K562 (cell line): ENCODE results near the gene REXO2. TPM values are rescaled to one million over a fixed set of nuclear protein-coding genes. Genes with fewer than 3 reads are reported as not detected.

Experiments used
- ATAC-seq: fragments of 200-7000 bp; cut with Tn5 transposase; 3 replicates; pipeline ENCODE4 v1.9.1; 2020; ENCODE audit warnings: moderate library complexity
- BruUV-seq: library from RNA; stranded (reverse); fragments of 400-500 nt; replicated peaks from 2 replicates; lab custom pipeline; 2021; lab: Mats Ljungman, UMichigan
- CTCF ChIA-PET: fragments of 300-600 bp; formaldehyde crosslinking; extraction: SDS; loops from one replicate; lab custom pipeline; 2021; ENCODE audit warnings: low intra/inter-chr PET ratio; lab: Yijun Ruan, JAX
- POLR2A ChIA-PET: fragments of 300-600, 350-650 bp; sonication (Branson Sonifier 250); formaldehyde crosslinking; extraction: SDS; loops from one replicate; lab custom pipeline; 2021; ENCODE audit warnings: antibody characterized with exemption, inconsistent platforms; lab: Yijun Ruan, JAX
- DNase-seq, 4 experiments: peaks; one replicate each; pipeline versions ENCODE4 v3.0.0 to v3.0.0-alpha.2; 2011 to 2018; ENCODE audit warnings: low spot score in 3 of 4, mixed read lengths in 3 of 4; ENCODE audit errors: extremely low read depth in 1 of 4
- FAIRE-seq: peaks from 2 replicates; lab custom pipeline; 2011; peaks lifted over from hg19 to GRCh38; lab: Jason Lieb, UNC
- H2AFZ ChIP-seq: 2 replicates; pipeline ENCODE4 v1.6.0; 2011; ENCODE audit warnings: low read depth, low read length, control low read depth, inconsistent platforms
- H3K27ac ChIP-seq: fragments of 200-600 bp; 3 replicates; pipeline ENCODE4 v1.8.0; 2011; ENCODE audit warnings: low read depth, mild to moderate bottlenecking, control low read depth, inconsistent platforms, low read length, moderate library complexity, mixed read lengths; ENCODE audit errors: extremely low read depth
- H3K27me3 ChIP-seq, 2 experiments: fragments of 300-600 bp in 1 of 2; 2 replicates in 1 of 2; 3 replicates in 1 of 2; pipeline versions ENCODE4 v1.6.0 to v1.8.0; 2011; ENCODE audit warnings: inconsistent platforms in 2 of 2, low read length in 2 of 2, mild to moderate bottlenecking in 1 of 2, mixed read lengths in 1 of 2, moderate library complexity in 1 of 2; ENCODE audit not compliant: control insufficient read depth in 2 of 2, insufficient read depth in 2 of 2
- H3K36me3 ChIP-seq: fragments of 300-600 bp; 3 replicates; pipeline ENCODE4 v1.8.0; 2011; ENCODE audit warnings: mild to moderate bottlenecking, low read length, inconsistent platforms; ENCODE audit not compliant: control insufficient read depth, insufficient read depth
- H3K4me1 ChIP-seq, 2 experiments: fragments of 200-600 bp in 1 of 2; replicated peaks in 1 of 2; 2 replicates in 1 of 2; 3 replicates in 1 of 2; pipeline versions ENCODE4 v1.5.1 to v1.8.0; 2011; ENCODE audit warnings: inconsistent platforms in 2 of 2, low read length in 2 of 2, mild to moderate bottlenecking in 1 of 2, mixed read lengths in 1 of 2, moderate library complexity in 1 of 2; ENCODE audit not compliant: control insufficient read depth in 2 of 2, insufficient read depth in 2 of 2
- H3K4me2 ChIP-seq: 2 replicates; pipeline ENCODE4 v1.6.1; 2011; ENCODE audit warnings: low read length, control low read depth, inconsistent platforms, mixed read lengths; ENCODE audit not compliant: insufficient read depth
- H3K4me3 ChIP-seq: fragments of 200-600 bp; sonication (generic), shearing (Covaris generic); 2 replicates; pipeline ENCODE4 v1.5.1; 2016; ENCODE audit warnings: control low read depth, inconsistent platforms
- H3K79me2 ChIP-seq: fragments of 200-600 bp; 3 replicates; pipeline ENCODE4 v1.8.0; 2011; ENCODE audit warnings: low read length, inconsistent platforms; ENCODE audit not compliant: control insufficient read depth, insufficient read depth
- H3K9ac ChIP-seq, 2 experiments: 2 replicates each; pipeline versions ENCODE4 v1.6.0 to v1.6.1; 2011; ENCODE audit warnings: low read depth in 2 of 2, low read length in 2 of 2, control low read depth in 1 of 2, inconsistent platforms in 1 of 2, mild to moderate bottlenecking in 1 of 2, mixed read lengths in 1 of 2; ENCODE audit not compliant: insufficient read depth in 1 of 2
- H3K9me1 ChIP-seq: one replicate; pipeline ENCODE4 v1.6.0; 2011; ENCODE audit warnings: inconsistent platforms, mild to moderate bottlenecking, low read length, moderate library complexity; ENCODE audit not compliant: control insufficient read depth, insufficient read depth
- H3K9me3 ChIP-seq: replicated peaks from 2 replicates; pipeline ENCODE4 v1.5.1; 2011; ENCODE audit warnings: low read depth, low read length, inconsistent platforms; ENCODE audit not compliant: control insufficient read depth, insufficient read depth
- H4K20me1 ChIP-seq: replicated peaks from 2 replicates; pipeline ENCODE4 v1.6.1; 2011; ENCODE audit warnings: low read length, inconsistent platforms, mixed read lengths; ENCODE audit not compliant: control insufficient read depth, insufficient read depth
- CEBPB ChIP-seq: fragments of 450-650 bp; IDR thresholded peaks from 2 replicates; pipeline ENCODE4 v1.6.1; 2016; ENCODE audit warnings: missing genetic modification characterization, missing compliant biosample characterization
- CEBPG ChIP-seq, 3 experiments: fragments of 200-800 bp in 1 of 3; sonication (Bioruptor generic) in 1 of 3; sonication (generic) in 1 of 3; formaldehyde crosslinking in 1 of 3; IDR thresholded peaks in 2 of 3; conservative IDR thresholded peaks in 1 of 3; 2 replicates each; pipeline versions ENCODE4 v1.6.1 to v1.8.0; 2016 to 2022; ENCODE audit warnings: missing compliant biosample characterization in 2 of 3, missing genetic modification characterization in 2 of 3, mild to moderate bottlenecking in 1 of 3, missing genetic modification reagents in 1 of 3
- GABPB2 ChIP-seq: fragments of 250-450 bp; sonication (Bioruptor Pico); conservative IDR thresholded peaks from 2 replicates; pipeline ENCODE4 v1.5.1; 2021; ENCODE audit warnings: mild to moderate bottlenecking
- RAD21 ChIP-seq, 2 experiments: fragments of 250-450 bp in 1 of 2; fragments of 450-650 bp in 1 of 2; sonication (Bioruptor Pico) in 1 of 2; formaldehyde crosslinking in 1 of 2; IDR thresholded peaks in 1 of 2; conservative IDR thresholded peaks in 1 of 2; 2 replicates each; pipeline versions ENCODE4 v1.4.0 to v1.8.0; 2020 to 2022; ENCODE audit warnings: mild to moderate bottlenecking in 2 of 2, moderate library complexity in 1 of 2
- SIN3A ChIP-seq, 2 experiments: fragments of 150-350 bp in 1 of 2; IDR thresholded peaks; 2 replicates each; pipeline ENCODE4 v1.6.1; 2011 to 2016; ENCODE audit warnings: borderline replicate concordance in 2 of 2, low read depth in 2 of 2, low read length in 2 of 2, mild to moderate bottlenecking in 2 of 2, moderate library complexity in 2 of 2; ENCODE audit not compliant: control insufficient read depth in 1 of 2
- SMARCA4 ChIP-seq: fragments of 450-650 bp; IDR thresholded peaks from 2 replicates; pipeline ENCODE4 v1.6.1; 2016
- TCF7L2 ChIP-seq: fragments of 150-350 bp; IDR thresholded peaks from 2 replicates; pipeline ENCODE4 v1.6.1; 2016; ENCODE audit warnings: low read depth, mild to moderate bottlenecking, low read length, moderate library complexity
- ZNF57 ChIP-seq: fragments of 450-650 bp; formaldehyde crosslinking; IDR thresholded peaks from 2 replicates; pipeline ENCODE4 v1.4.0; 2020; ENCODE audit warnings: mild to moderate bottlenecking, moderate library complexity
- WGBS: fragments of 100-300 bp; shearing (Covaris generic); methylation state at CpG from one replicate; pipeline ENCODE4 v1.1.6; 2016; ENCODE audit warnings: low coverage, mixed read lengths; ENCODE audit not compliant: insufficient coverage; ENCODE audit errors: missing lambda C conversion rate; 5-methylcytosine and 5-hydroxymethylcytosine counted together
- in situ Hi-C: fragments of 300-500 bp; cut with MboI; formaldehyde crosslinking; loops from 4 replicates; pipeline ENCODE4 v1.15.0; 2018; ENCODE audit warnings: inconsistent platforms, mixed read lengths
- intact Hi-C: fragments of 100-400 bp; cut with micrococcal nuclease; formaldehyde crosslinking; loops from 2 replicates; pipeline ENCODE4 v1.14.2; 2022
- polyA plus RNA-seq, 8 experiments: library from polyadenylated mRNA; depleted of rRNA in 4 of 8; stranded (reverse) in 5 of 8; unstranded in 3 of 8; fragments of >200 nt; fragmentation: Nextera tagmentation in 2 of 8; fragmentation: Illumina TruSeq in 1 of 8; extraction: Ambion mirVana in 2 of 8; extraction: Trizol in 1 of 8; gene quantifications; 2 replicates each; pipeline versions ENCODE4 v1.2.1 to v1.2.3, GENCODE V29; 2011 to 2014; ENCODE audit warnings: inconsistent platforms in 1 of 8, missing spikeins in 1 of 8
- total RNA-seq, 7 experiments: library from RNA; depleted of rRNA in 6 of 7; stranded (reverse); fragments of >200 nt in 6 of 7; fragmentation: Illumina TruSeq in 2 of 7; extraction: Trizol in 2 of 7; gene quantifications; 2 replicates each; pipeline versions ENCODE4 v1.2.1 to v1.2.3, GENCODE V29; 2011 to 2021; ENCODE audit warnings: low replicate concordance in 1 of 7
- TF ChIP-seq, protein P1 (sequence below): fragments of 450-650 bp; formaldehyde crosslinking; conservative IDR thresholded peaks from 2 replicates; pipeline ENCODE4 v1.4.0; 2022; ENCODE audit warnings: mild to moderate bottlenecking, missing genetic modification characterization
- TF ChIP-seq, protein P2 (sequence below), 3 experiments: IDR thresholded peaks in 2 of 3; conservative IDR thresholded peaks in 1 of 3; 2 replicates each; pipeline ENCODE4 v1.5.1; 2011 to 2012; ENCODE audit warnings: low read length in 3 of 3, mild to moderate bottlenecking in 3 of 3, control low read depth in 2 of 3, improper control_type of control experiment in 1 of 3, inconsistent platforms in 1 of 3, low read depth in 1 of 3, mixed read lengths in 1 of 3, moderate library complexity in 1 of 3; ENCODE audit not compliant: insufficient read depth in 2 of 3

Gene REXO2
- total and polyA plus RNA-seq, 9 of the 15 experiments (the other 6 are each of a cell fraction or from before 2014, with no cell fraction given) = 143 to 370 (median 193) TPM

DNA sequence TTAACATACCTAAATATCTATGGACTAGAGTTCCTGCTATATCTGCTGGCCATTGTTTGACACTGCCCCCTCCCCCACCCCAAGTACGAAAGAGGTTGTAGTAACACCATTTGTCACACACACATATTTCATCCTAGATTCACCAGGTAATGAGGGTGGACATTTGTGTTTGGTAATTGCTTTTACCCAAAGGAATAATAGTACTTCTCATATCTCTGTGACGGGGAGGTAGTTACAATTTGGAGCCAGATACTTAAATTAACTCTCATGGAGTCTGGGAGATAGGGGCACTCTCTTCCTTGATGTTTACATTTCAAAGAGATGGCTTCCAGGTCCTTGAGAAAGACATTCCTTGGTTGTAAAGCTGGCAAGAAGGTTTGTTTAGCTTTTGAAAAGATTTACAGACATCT is 38.7 kb downstream of the REXO2 start (continued):
- TF ChIP-seq SMARCA4 (no peak), GABPB2 (CRISPR knock-in tag) (no peak)
- TF ChIP-seq, protein P1, sequence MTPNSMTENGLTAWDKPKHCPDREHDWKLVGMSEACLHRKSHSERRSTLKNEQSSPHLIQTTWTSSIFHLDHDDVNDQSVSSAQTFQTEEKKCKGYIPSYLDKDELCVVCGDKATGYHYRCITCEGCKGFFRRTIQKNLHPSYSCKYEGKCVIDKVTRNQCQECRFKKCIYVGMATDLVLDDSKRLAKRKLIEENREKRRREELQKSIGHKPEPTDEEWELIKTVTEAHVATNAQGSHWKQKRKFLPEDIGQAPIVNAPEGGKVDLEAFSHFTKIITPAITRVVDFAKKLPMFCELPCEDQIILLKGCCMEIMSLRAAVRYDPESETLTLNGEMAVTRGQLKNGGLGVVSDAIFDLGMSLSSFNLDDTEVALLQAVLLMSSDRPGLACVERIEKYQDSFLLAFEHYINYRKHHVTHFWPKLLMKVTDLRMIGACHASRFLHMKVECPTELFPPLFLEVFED (CRISPR knock-in tag) = no peak

DNA sequence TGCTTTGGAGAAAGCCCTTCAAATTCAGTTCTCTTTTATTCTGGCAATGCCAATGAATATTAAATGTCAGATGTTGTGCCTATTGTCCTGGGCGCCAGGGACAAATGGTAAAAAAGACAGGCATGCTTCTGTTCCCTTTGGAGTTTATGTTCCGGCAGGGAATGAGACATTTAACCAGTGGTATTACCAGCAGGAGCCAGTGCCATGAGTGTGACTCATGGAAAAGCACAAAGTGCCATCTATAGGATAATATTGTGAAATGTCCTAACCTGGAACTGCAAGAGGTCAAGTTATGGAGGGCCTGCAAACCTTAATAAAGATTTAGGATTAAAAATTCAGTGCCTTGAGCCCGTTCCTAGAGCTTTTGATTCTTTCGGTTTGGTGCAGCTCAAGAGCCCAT is 39.5 kb downstream of the REXO2 start:
- no TSS peak for BruUV-seq
- Histone ChIP-seq H3K4me1 (no peaks in the 10 kb centered on the region), H3K27ac (no peak overlapping the region), H3K79me2 (no peaks in the 10 kb centered on the region), H3K9me1 (no peaks in the 10 kb centered on the region), H3K4me3 (no peak overlapping the region), H3K36me3 (no peaks in the 10 kb centered on the region), H3K4me2 (no peak overlapping the region), H3K9me3 (no peaks in the 10 kb centered on the region; the same call in 1 of the 2 replicates), H2AFZ (no peak overlapping the region), H4K20me1 (no peaks in the 10 kb centered on the region), H3K9ac (no peak overlapping the region), H3K27me3 (no peaks in the 10 kb centered on the region; a peak in 1 of 5 replicates)
- POLR2A ChIA-PET = no interaction called here
- peak; percentile 55; the same call in 2 of the 3 replicates for ATAC-seq
- FAIRE-seq = no peak
- 21% methylated on average over 4 of the region's 4 CpGs for WGBS
- in situ Hi-C loops (no loop called here), intact Hi-C loops (loop anchor here (2.0 kb wide), 1 partner anchor 138 kb away; no protein-coding TSS in a partner anchor)
- CTCF ChIA-PET = no interaction called here
- DNase-seq = peak in 1 of 4 experiments; percentile 7
- TF ChIP-seq SIN3A (IDR thresholded peaks at IDR 0.05; ENCODE audit: borderline replicate concordance in 2 of 2, control insufficient read depth in 1 of 2, low read depth in 2 of 2, low read length in 2 of 2) (no peak), TCF7L2 (no peak), CEBPG (CRISPR knock-in tag; IDR thresholded peaks at IDR 0.05) (no peak), CEBPG (tag; conservative IDR thresholded peaks at IDR 0.05 in 1 of 2, IDR thresholded peaks at IDR 0.05 in 1 of 2) (0 out of 4 replicates have a peak, but pooled peaks of 1 of the 2 experiments have one; percentile 50), CEBPB (tag) (peak; percentile 42; the same call in 1 of the 2 replicates), ZNF57 (CRISPR knock-in tag) (no peak), RAD21 (CRISPR knock-in tag; conservative IDR thresholded peaks at IDR 0.05 in 1 of 2, IDR thresholded peaks at IDR 0.05 in 1 of 2) (peak; percentile 9 to 41; a peak in 2 of 4 replicates)
- TF ChIP-seq, protein P2, sequence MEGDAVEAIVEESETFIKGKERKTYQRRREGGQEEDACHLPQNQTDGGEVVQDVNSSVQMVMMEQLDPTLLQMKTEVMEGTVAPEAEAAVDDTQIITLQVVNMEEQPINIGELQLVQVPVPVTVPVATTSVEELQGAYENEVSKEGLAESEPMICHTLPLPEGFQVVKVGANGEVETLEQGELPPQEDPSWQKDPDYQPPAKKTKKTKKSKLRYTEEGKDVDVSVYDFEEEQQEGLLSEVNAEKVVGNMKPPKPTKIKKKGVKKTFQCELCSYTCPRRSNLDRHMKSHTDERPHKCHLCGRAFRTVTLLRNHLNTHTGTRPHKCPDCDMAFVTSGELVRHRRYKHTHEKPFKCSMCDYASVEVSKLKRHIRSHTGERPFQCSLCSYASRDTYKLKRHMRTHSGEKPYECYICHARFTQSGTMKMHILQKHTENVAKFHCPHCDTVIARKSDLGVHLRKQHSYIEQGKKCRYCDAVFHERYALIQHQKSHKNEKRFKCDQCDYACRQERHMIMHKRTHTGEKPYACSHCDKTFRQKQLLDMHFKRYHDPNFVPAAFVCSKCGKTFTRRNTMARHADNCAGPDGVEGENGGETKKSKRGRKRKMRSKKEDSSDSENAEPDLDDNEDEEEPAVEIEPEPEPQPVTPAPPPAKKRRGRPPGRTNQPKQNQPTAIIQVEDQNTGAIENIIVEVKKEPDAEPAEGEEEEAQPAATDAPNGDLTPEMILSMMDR (IDR thresholded peaks at IDR 0.05 in 2 of 3, conservative IDR thresholded peaks at IDR 0.05 in 1 of 3; ENCODE audit: insufficient read depth in 2 of 3, low read depth in 1 of 3, low read length in 3 of 3) = peak in 1 of 3 experiments; percentile 34; a peak in 2 of 6 replicates
